Measurements from ENCODE around the gene IFITM2. TPM values are rescaled to one million over a fixed set of nuclear protein-coding genes. Genes with fewer than 3 reads are reported as not detected.
"Not testable (repeated sequence)": the region's sequence is repeated elsewhere in the genome, so short reads cannot be mapped to it uniquely, and the experiment has no call there.

IFITM2 gene
- total and polyA plus RNA-seq, 2 experiments from 2014 or later: 91.2 to 857 TPM

DNA sequence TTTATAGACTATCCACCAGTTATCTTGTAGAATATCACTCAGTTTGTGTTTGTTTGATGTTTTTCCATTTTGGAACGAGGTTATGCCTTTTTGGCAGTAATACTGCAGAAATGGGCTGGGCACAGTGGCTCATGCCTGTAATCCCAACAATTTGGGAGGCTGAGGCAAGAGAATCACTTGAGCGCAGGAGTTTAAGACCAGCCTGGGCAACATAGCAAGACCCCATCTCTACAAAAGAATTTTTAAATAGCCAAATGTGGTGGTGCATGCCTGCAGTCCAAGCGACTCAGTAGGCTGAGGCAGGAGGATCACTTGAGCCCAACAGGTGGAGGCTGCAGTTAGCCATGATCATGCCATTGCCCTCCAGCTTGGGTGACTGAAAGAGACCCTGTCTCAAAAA lies 38.9 kb downstream of the IFITM2 start:
- peaks cover 16% of the 10 kb centered on the region for H3K4me1 Mint-ChIP-seq
- no peaks in the 10 kb centered on the region; the same call in 2 of the 3 replicates for H3K36me3 Mint-ChIP-seq (ENCODE audit: low read depth)
- no peaks in the 10 kb centered on the region for H3K27me3 ChIP-seq (ENCODE audit: insufficient read depth)
- no peaks in the 10 kb centered on the region for H3K36me3 ChIP-seq (ENCODE audit: insufficient read depth)
- H3K4me2 ChIP-seq: no peak overlapping the region
- peaks cover 11% of the 10 kb centered on the region for H3K27me3 Mint-ChIP-seq (ENCODE audit: insufficient read depth, low read depth, poor library complexity)
- H3K4me3 ChIP-seq: no peak overlapping the region
- ATAC-seq: no peak
- H2AFZ ChIP-seq: no peak overlapping the region
- H3K4me1 ChIP-seq (ENCODE audit: insufficient read depth): peaks cover 20% of the 10 kb centered on the region
- no peak for DNase-seq (ENCODE audit: low spot score)
- no peak overlapping the region for H3K4me3 Mint-ChIP-seq
- H3K9me2 ChIP-seq (ENCODE audit: insufficient read depth): no peaks in the 10 kb centered on the region
- H3K79me2 ChIP-seq (replicated peaks; ENCODE audit: insufficient read depth): no peaks in the 10 kb centered on the region
- TF ChIP-seq, protein P1, sequence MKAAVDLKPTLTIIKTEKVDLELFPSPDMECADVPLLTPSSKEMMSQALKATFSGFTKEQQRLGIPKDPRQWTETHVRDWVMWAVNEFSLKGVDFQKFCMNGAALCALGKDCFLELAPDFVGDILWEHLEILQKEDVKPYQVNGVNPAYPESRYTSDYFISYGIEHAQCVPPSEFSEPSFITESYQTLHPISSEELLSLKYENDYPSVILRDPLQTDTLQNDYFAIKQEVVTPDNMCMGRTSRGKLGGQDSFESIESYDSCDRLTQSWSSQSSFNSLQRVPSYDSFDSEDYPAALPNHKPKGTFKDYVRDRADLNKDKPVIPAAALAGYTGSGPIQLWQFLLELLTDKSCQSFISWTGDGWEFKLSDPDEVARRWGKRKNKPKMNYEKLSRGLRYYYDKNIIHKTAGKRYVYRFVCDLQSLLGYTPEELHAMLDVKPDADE (IDR thresholded peaks at IDR 0.05): no peak
- no peak for TF ChIP-seq JUNB (IDR thresholded peaks at IDR 0.05; ENCODE audit: unreplicated experiment)
- no peak for TF ChIP-seq POLR2AphosphoS5 (IDR thresholded peaks at IDR 0.05; ENCODE audit: low read depth)
- peaks cover 14% of the 10 kb centered on the region for H3F3A ChIP-seq (replicated peaks; ENCODE audit: low read depth)
- H3K27ac Mint-ChIP-seq: no peak overlapping the region
- H3K9me3 Mint-ChIP-seq: peaks cover 3% of the 10 kb centered on the region
- no peak overlapping the region for H3K27ac ChIP-seq (ENCODE audit: low read depth)
- H4K20me1 ChIP-seq (replicated peaks; ENCODE audit: insufficient read depth): no peaks in the 10 kb centered on the region

DNA sequence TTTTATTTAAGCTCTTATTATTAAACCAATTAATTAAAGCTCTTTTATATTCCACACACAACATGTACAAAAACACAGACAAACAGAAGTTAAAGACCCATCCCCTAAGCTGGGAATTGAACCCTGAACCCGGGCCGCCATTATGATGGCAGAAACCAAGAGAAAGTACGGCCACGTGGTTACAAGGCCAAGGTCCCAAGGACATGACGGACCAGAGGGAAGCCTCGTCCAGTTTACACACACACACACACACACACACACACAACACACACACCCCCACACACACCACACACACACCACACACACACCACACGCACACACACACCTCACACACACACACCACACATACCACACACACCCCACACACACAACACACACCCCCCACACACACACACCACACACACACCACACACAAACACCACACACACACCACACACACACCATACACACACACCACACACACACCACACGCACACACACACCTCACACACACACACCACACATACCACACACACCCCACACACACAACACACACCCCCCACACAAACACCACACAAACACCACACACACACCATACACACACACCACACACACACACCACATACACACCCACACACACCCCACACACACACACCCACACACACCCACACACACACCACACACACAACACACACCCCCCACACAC lies 41.8 kb downstream of the IFITM2 start:
- H3K79me2 ChIP-seq (replicated peaks; ENCODE audit: insufficient read depth); H3K27ac Mint-ChIP-seq; H3K4me3 Mint-ChIP-seq; H3K9me2 ChIP-seq (ENCODE audit: insufficient read depth); H3K27ac ChIP-seq (ENCODE audit: low read depth); ATAC-seq; H3K36me3 ChIP-seq (ENCODE audit: insufficient read depth); H4K20me1 ChIP-seq (replicated peaks; ENCODE audit: insufficient read depth); H3K4me2 ChIP-seq; DNase-seq (ENCODE audit: low spot score); H3K4me3 ChIP-seq; H2AFZ ChIP-seq; H3K9me3 Mint-ChIP-seq; H3K27me3 ChIP-seq (ENCODE audit: insufficient read depth); H3K36me3 Mint-ChIP-seq (ENCODE audit: low read depth): not testable (repeated sequence)
- peaks cover 15% of the 10 kb centered on the region for H3K27me3 Mint-ChIP-seq (ENCODE audit: insufficient read depth, low read depth, poor library complexity)
- peaks cover 24% of the 10 kb centered on the region for H3K4me1 Mint-ChIP-seq
- Histone ChIP-seq H3F3A (replicated peaks; ENCODE audit: low read depth) (peaks cover 15% of the 10 kb centered on the region), H3K4me1 (ENCODE audit: insufficient read depth) (peaks cover 18% of the 10 kb centered on the region)

DNA sequence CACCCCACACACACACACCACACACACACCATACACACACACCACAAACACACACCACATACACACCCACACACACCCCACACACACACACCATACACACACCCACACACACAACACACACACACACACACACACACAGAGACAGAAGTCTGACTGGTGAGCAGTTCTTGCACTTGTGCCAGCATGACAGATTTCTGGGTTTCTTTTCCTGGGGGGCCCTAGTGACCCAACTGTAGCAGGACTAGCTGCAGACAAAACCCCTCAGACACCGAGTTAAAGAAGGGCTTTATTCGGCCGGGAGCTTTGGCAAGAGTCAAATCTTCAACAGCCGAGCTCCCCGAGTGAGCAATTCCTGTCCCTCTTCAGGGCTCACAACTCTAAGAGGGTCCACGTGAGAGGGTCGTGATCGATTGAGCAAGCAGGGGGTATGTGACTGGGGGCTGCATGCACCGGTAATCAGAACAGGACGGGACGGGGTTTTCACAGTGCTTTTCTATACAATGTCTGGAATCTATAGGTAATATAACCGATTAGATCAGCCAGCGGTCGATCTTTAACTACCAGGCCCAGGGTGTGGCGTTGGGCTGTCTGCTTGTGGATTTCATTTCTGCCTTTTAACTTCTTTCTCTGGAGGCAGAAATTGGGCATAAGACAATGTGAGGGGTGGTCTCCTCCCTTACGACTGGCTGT lies 42.6 kb downstream of the IFITM2 start:
- Histone ChIP-seq H2AFZ (peak overlapping the region; percentile 79; the same call in 1 of the 2 replicates), H3F3A (replicated peaks; ENCODE audit: low read depth) (peaks cover 15% of the 10 kb centered on the region), H3K4me1 (ENCODE audit: insufficient read depth) (peaks cover 21% of the 10 kb centered on the region)
- Mint-ChIP-seq H3K27me3 (ENCODE audit: insufficient read depth, low read depth, poor library complexity) (peaks cover 16% of the 10 kb centered on the region), H3K4me1 (peaks cover 25% of the 10 kb centered on the region)
- not testable (repeated sequence) for ATAC-seq; H3K27ac Mint-ChIP-seq; H3K27ac ChIP-seq (ENCODE audit: low read depth); H3K4me3 ChIP-seq; H3K9me3 Mint-ChIP-seq; H3K36me3 Mint-ChIP-seq (ENCODE audit: low read depth); DNase-seq (ENCODE audit: low spot score); H3K36me3 ChIP-seq (ENCODE audit: insufficient read depth); H3K4me2 ChIP-seq; H3K27me3 ChIP-seq (ENCODE audit: insufficient read depth); H3K4me3 Mint-ChIP-seq; H4K20me1 ChIP-seq (replicated peaks; ENCODE audit: insufficient read depth); H3K9me2 ChIP-seq (ENCODE audit: insufficient read depth); H3K79me2 ChIP-seq (replicated peaks; ENCODE audit: insufficient read depth)
